NOMO-1 treated with dmso at 0.1 percent for 144 hours (cell line): ENCODE measurements around the gene TSPAN5.
"Not testable (repeated sequence)": the region's sequence is repeated elsewhere in the genome, so short reads cannot be mapped to it uniquely, and the experiment has no call there.

Source experiments
- DNase-seq: peaks from one replicate; lab custom pipeline; 2025; ENCODE audit not compliant: unreplicated experiment; lab: John Stamatoyannopoulos, UW

Gene TSPAN5

DNA sequence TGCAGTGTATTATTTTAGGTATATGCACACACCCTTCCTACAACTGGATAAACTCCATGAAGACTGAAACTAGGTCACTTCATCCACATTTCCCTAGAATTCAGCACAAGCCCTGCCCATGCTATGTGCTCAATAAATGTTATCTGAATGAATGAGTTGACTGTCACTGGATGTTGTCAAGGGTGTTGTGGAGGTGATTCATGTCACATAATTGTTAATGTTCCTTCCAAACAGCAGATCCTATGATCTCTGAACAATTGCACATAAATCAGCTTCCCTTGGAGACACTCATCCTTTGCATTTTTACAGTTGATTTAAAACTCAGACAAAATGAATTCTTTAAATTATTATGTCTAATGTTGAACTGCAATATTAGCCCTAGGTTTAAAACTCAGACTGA, 154.7 kb downstream of the TSPAN5 start:
- DNase-seq: no peak

DNA sequence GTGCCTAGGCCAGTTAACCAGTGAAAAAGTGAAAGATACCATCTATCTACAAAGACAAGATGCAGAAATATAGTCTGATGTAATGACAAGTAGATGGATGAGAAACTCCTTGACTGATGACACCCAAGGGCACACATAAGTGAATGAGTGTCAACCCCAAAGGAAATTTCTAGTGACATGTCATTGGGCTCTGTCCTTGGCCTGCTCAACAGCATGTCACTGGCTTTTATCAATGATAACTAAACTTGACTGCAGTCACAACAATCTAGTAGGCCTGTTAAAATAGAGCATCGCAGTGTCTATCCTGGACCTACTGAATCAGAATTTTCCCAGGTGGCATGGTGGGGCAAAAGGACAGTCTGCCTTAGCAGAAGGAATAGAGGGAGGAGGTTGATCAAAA, 155.8 kb downstream of the TSPAN5 start:
- DNase-seq: no peak

DNA sequence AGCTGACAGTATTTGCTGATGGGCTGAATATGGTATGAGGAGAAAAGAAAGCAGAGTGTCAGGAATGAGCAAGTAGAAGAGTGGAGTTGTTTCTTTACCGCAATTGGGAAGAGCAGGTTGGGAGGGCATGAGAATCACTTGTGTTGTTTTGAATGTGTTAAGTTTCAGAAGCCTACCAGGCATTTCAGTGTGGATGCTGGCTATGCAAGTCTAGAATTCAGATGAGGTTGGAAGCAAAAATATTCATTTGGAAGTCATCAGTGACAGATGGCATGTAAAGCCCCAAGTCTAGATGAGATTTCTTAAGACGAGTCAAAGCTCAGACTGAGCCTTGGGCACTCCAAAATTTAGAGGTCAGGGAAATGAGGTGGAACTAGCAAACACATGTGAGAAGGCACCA, 156.4 kb downstream of the TSPAN5 start:
- DNase-seq: no peak

GRCh38 chr4:98501383-98501782, 157.0 kb downstream of the TSPAN5 start:
- no peak for DNase-seq

- no peak for DNase-seq
These were observed 159.6 kb downstream of the TSPAN5 start for GRCh38 chr4:98498774-98499173.

DNA sequence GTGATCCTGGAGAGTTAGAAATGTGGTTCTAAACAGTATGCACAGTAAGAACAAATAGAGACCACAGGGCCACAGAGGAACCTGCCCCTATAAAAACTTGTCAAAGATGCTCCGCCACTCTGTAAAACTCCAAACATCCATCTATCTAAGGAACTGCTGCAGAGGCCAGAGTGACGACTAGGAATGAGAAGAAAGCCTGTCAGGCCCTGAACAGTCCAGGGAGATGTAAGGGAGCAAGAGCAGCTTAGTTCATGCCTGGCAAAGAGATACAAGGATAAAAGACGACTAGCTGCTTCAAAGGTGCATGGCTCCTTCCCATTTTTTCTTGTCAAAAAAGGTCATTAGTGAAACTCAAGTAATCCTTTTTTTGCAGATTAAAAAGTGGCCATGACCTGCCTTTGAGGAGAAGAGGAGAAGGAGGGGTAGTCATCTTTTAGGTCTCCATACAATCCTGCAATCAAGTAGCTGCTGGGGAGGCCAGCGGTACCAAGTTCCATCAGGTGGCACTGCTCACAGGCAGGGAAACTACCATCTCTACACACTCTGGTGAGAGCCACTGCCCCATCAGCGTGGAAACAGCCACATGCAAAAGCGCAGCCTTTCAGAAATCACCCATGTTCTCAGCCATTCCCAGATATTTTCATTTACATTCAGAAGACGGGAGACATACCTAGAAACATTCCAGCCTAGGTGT, 162.1 kb downstream of the TSPAN5 start:
- no peak for DNase-seq

DNA sequence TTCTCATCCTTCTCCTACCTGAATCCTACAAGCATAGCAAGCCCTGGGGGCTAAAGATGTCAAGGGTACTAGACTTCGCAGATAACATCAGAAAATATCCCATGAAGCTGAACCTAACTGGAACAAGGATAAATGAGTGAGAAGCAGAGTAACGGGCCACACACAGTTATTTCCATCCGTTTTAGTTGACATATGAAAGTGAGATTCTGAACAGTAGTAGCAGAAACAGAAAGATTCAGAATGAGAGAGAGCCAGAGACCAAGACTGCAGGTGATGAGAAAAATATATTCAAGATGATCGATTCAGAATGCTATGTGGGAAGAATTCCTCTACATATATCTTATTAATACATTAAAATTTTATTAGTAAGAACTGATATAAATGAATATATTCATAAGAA, 165.1 kb downstream of the TSPAN5 start:
- no peak for DNase-seq

- DNase-seq: no peak
These were observed 166.4 kb downstream of the TSPAN5 start for GRCh38 chr4:98491899-98492559.

DNA sequence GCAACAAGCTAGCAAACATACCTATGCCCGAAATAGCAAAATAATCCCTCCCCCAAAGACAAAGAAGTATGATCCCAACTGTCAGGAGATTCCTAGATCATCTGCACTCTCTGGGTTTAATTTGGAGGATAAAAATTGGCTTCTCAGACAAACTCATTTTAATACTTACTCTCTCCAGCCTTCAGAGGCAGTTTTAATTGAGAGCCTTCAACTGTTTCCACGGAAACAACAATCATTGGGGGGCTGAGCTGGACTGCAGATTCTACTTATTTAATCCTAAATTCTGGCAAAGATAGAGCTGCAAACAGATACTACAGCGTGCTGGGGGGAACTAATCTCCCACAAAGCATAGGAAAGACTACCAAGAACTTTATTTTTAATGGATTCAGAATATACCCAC, 168.2 kb downstream of the TSPAN5 start:
- DNase-seq: no peak

- DNase-seq: no peak
These were observed 172.5 kb downstream of the TSPAN5 start for GRCh38 chr4:98485816-98486345.

DNA sequence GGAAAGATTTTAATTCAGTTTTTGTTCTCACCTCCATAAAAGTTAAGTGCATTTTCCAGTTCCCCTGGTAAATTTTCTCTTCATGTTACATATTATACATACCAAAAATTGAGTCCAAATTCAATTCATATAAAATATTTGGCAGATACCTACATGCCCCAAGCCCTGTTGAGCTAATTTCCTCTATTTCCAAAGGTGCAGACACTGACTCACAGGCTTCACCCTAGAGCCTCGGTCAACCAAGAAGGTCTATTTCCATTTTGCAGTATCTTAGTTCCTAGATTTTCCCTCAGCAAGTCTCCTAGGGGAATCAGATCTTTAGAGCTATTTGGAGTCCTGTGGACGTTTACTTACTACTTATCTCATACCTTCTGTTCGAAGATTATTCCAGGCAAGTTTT, 174.4 kb downstream of the TSPAN5 start:
- no peak for DNase-seq

DNA sequence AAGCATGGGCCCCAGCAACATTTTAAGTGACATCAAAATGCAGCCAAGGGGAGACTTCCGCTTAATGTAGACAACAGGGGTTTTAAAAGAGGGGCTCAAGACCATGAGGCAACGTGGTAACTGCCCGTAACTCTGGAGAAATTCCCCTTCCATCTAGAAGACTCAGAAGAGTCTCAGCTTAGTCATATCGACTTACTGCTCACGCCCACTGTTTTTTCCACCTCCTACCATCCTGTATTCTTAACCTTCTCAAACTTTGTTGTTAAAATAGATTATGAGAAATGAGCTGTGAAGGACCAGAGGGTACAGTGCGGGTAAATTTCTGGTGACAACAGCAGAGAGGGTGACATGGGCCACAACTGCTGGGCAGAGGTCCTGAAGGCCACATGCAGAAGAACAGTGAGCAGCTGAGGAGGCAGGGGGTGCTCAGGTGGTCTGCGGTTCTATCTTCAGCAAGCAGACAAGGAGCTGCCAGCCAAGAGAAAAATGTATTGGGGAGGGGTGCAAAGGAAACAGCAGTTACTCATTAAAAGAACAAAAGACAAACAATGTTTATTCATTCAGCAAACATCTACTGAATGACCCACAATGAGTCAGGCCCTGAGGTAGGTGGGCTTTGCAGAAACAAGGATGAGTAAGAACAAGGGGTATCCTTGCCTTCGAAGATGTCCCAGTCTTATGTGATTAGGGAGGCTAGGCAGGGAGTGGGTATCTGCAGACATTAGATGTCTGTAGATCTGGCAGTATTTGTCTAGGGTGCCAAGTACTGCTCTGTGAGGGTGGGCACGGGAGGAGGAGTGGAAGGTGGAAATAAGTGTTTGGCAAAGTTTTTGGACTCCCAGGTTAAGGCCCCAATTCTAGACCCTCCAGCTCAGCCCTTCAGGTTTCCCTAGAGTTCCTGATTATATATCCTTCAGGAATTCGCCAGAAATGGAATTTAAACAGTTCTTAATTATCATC, 175.3 kb downstream of the TSPAN5 start:
- no peak for DNase-seq

- DNase-seq: no peak
These were observed 175.9 kb downstream of the TSPAN5 start for GRCh38 chr4:98482503-98482846.

DNA sequence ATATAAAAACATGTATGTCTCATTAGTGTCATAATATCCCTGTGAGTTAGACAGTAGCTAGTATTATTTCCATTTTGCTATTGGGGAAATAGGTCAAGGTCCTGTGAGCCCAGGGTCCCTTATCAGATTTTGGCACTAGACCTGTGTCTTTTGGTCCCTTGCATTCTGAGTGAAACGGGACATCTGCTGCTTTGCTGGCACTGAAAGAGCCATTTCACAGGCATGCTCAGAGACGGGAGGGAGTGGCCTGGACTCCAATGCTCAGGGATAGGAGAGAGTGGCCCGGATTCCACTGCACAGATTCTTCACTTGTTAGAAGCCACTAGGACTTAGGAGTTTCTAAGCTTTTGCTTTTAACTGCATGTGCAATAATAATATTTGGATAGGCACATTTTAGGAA, 177.2 kb downstream of the TSPAN5 start:
- no peak for DNase-seq

GRCh38 chr4:98480535-98480934, 177.9 kb downstream of the TSPAN5 start:
- no peak for DNase-seq

- DNase-seq: not testable (repeated sequence)
These were observed 178.8 kb downstream of the TSPAN5 start for GRCh38 chr4:98479590-98479989.

DNA sequence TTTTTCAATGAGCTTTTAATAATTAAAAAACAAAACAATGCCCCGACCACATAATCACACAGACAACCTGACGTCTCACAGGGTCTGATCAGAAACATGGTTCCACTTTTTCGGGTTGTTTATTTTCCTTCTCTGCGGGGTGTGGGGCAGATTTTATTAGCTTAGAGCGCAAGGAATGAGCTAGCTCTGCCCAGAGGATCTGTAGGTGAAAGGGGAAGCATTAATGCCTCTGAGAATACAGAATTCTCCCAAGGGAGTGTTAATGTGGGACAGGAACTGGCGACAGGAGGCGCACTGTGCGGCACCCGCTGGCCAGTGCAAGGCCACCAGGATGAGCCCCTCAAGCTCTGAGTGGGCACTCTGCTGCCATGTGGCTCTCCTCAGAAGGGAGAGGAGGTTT, 181.5 kb downstream of the TSPAN5 start:
- no peak for DNase-seq

- DNase-seq: no peak
These were observed 184.0 kb downstream of the TSPAN5 start for GRCh38 chr4:98474408-98474844.

DNA sequence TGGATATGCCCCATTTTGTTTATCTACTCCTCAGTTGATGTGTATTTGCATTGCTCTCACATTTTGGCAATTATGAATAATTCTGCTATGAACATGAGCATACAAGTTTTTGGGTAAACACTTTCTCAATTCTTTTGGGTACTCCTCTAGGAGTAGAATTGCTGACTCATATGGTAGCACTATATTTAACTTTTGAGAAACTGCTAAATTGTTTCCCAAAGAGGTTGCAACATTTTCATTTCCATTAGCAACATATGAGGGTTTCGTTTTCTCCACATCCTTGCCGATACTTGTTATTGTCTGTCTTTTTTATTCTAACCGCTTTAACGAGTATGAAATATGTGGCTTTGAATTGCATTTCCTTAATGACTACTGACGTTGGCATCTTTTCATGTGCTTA, 185.4 kb downstream of the TSPAN5 start:
- no peak for DNase-seq

GRCh38 chr4:98470831-98471230, 187.6 kb downstream of the TSPAN5 start:
- no peak for DNase-seq

GRCh38 chr4:98470366-98470765, 188.0 kb downstream of the TSPAN5 start:
- DNase-seq: no peak

DNA sequence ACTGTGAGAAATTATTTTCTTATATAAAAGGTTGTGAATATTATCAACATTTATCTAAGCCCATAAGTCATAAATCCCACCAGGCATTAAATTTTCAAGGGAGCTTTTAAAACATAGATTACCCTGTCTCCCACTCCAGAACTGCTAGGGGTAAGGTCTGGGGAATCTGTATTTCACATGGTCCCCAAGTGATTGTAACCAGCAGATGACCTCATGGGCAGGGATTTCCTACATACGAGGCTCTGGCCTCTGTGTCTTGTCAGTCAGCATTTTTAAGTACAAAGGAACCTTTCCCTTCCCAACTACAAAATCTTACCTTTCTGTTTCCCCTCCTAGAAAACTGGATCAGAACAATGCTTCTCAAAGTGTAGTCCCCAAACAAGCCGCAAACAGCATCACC, 188.6 kb downstream of the TSPAN5 start:
- no peak for DNase-seq
